Smooth muscle cell (in vitro differentiated cells): Measurements from ENCODE around the gene DNAI7. TPM values are rescaled to one million over a fixed set of nuclear protein-coding genes. Genes with fewer than 3 reads are reported as not detected.

Experiments
- DNase-seq: peaks from one replicate; lab custom pipeline; 2025; ENCODE audit not compliant: unreplicated experiment; lab: John Stamatoyannopoulos, UW
- H2AFZ ChIP-seq: fragments of 200-600 bp; sonication (generic); 2 replicates; pipeline ENCODE4 v1.6.0; 2016; ENCODE audit warnings: antibody characterized with exemption, low read depth, mild to moderate bottlenecking
- H3F3A ChIP-seq: fragments of 200-600 bp; sonication (generic); 2 replicates; pipeline ENCODE4 v1.6.0; 2017; ENCODE audit warnings: antibody characterized with exemption, low read depth
- H3K27ac ChIP-seq: fragments of 200-600 bp; sonication (generic); 2 replicates; pipeline ENCODE4 v1.5.1; 2016; ENCODE audit warnings: low read depth, mild to moderate bottlenecking
- H3K27me3 ChIP-seq: fragments of 200-600 bp; sonication (generic); 2 replicates; pipeline ENCODE4 v1.6.1; 2016; ENCODE audit warnings: low read depth, mild to moderate bottlenecking
- H3K36me3 ChIP-seq: fragments of 200-600 bp; sonication (generic); 2 replicates; pipeline ENCODE4 v1.5.1; 2016; ENCODE audit warnings: low read depth
- H3K4me1 ChIP-seq: fragments of 200-600 bp; sonication (generic); 2 replicates; pipeline ENCODE4 v1.5.1; 2016; ENCODE audit warnings: low read depth
- H3K4me2 ChIP-seq: fragments of 200-600 bp; sonication (generic); 2 replicates; pipeline ENCODE4 v1.6.0; 2016; ENCODE audit warnings: mild to moderate bottlenecking
- H3K4me3 ChIP-seq: fragments of 200-600 bp; sonication (generic); 2 replicates; pipeline ENCODE4 v1.5.1; 2016; ENCODE audit warnings: mild to moderate bottlenecking
- H3K79me2 ChIP-seq: fragments of 200-600 bp; sonication (generic); 2 replicates; pipeline ENCODE4 v1.6.0; 2016; ENCODE audit warnings: low read depth, mild to moderate bottlenecking
- H3K9ac ChIP-seq: fragments of 200-600 bp; sonication (generic); 2 replicates; pipeline ENCODE4 v1.6.0; 2016; ENCODE audit warnings: low read depth
- H3K9me3 ChIP-seq: fragments of 200-600 bp; sonication (generic); replicated peaks from 2 replicates; pipeline ENCODE4 v1.5.1; 2016; ENCODE audit warnings: low read depth
- H4K20me1 ChIP-seq: fragments of 200-600 bp; sonication (generic); 2 replicates; pipeline ENCODE4 v1.6.0; 2016; ENCODE audit warnings: low read depth
- CTCF ChIP-seq: fragments of 200-600 bp; sonication (generic); IDR thresholded peaks from 2 replicates; pipeline ENCODE4 v1.5.1; 2017; ENCODE audit warnings: borderline replicate concordance, mild to moderate bottlenecking, antibody characterized with exemption; ENCODE audit not compliant: insufficient read depth, poor library complexity, severe bottlenecking
- WGBS: methylation state at CpG from one replicate; pipeline ENCODE4 v1.1.7; 2016; ENCODE audit warnings: low lambda C conversion rate; 5-methylcytosine and 5-hydroxymethylcytosine counted together
- polyA plus RNA-seq: library from polyadenylated mRNA; unstranded; fragments of >200 nt; fragmentation: Nextera tagmentation; extraction: Ambion mirVana; gene quantifications from 2 replicates; pipeline ENCODE4 v1.2.1, GENCODE V29; 2016
- total RNA-seq: library from RNA; depleted of rRNA; stranded (reverse); fragments of >200 nt; gene quantifications from 2 replicates; pipeline ENCODE4 v1.2.3, GENCODE V29; 2014

Gene DNAI7
- total and polyA plus RNA-seq, 2 experiments from 2014 or later, result not detected

- Histone ChIP-seq H2AFZ (no peak overlapping the region), H3K9me3 (no peaks in the 10 kb centered on the region), H3K36me3 (no peaks in the 10 kb centered on the region), H3F3A (no peaks in the 10 kb centered on the region), H3K4me2 (no peak overlapping the region), H3K27me3 (no peaks in the 10 kb centered on the region), H3K4me1 (no peaks in the 10 kb centered on the region), H3K79me2 (no peaks in the 10 kb centered on the region), H3K4me3 (no peak overlapping the region), H4K20me1 (no peaks in the 10 kb centered on the region), H3K27ac (no peak overlapping the region), H3K9ac (no peak overlapping the region)
- no peak for TF ChIP-seq CTCF
- DNase-seq, result no peak
- 82% methylated on average over 2 of the region's 2 CpGs for WGBS
Observed at GRCh38 chr12:25100194-25101091, 94.5 kb downstream of the DNAI7 start.

- Histone ChIP-seq H3K79me2 (no peaks in the 10 kb centered on the region), H4K20me1 (no peaks in the 10 kb centered on the region), H3K27ac (no peak overlapping the region), H3K4me3 (no peak overlapping the region), H3F3A (no peaks in the 10 kb centered on the region), H2AFZ (no peak overlapping the region), H3K9me3 (no peaks in the 10 kb centered on the region), H3K36me3 (no peaks in the 10 kb centered on the region), H3K4me2 (no peak overlapping the region), H3K27me3 (no peaks in the 10 kb centered on the region), H3K9ac (no peak overlapping the region), H3K4me1 (no peaks in the 10 kb centered on the region)
- TF ChIP-seq CTCF, result no peak
- WGBS, result 88% methylated on average over 2 of the region's 2 CpGs
- DNase-seq, result no peak
Observed at GRCh38 chr12:25099010-25099409, 96.0 kb downstream of the DNAI7 start.

GRCh38 chr12:25089738-25090137 is 105.2 kb downstream of the DNAI7 start:
- Histone ChIP-seq H3K4me1 (no peaks in the 10 kb centered on the region), H4K20me1 (no peaks in the 10 kb centered on the region), H3K9me3 (no peaks in the 10 kb centered on the region), H3K4me2 (no peak overlapping the region), H3F3A (no peaks in the 10 kb centered on the region), H3K9ac (no peak overlapping the region), H3K27ac (no peak overlapping the region), H3K79me2 (no peaks in the 10 kb centered on the region), H3K36me3 (no peaks in the 10 kb centered on the region), H2AFZ (no peak overlapping the region), H3K4me3 (no peak overlapping the region), H3K27me3 (no peaks in the 10 kb centered on the region)
- 84% methylated on average over 2 of the region's 2 CpGs for WGBS
- no peak for DNase-seq
- TF ChIP-seq CTCF, result no peak

GRCh38 chr12:25087596-25087995 is 107.4 kb downstream of the DNAI7 start:
- 92% methylated on average over 10 of the region's 10 CpGs for WGBS
- no peaks in the 10 kb centered on the region for H3F3A ChIP-seq
- H3K27me3 ChIP-seq, result no peaks in the 10 kb centered on the region
- no peak overlapping the region for H2AFZ ChIP-seq
- no peak overlapping the region for H3K4me2 ChIP-seq
- H3K4me1 ChIP-seq, result no peaks in the 10 kb centered on the region
- no peaks in the 10 kb centered on the region for H3K9me3 ChIP-seq
- H3K27ac ChIP-seq, result no peak overlapping the region
- H3K36me3 ChIP-seq, result no peaks in the 10 kb centered on the region
- no peak overlapping the region for H3K4me3 ChIP-seq
- no peaks in the 10 kb centered on the region for H3K79me2 ChIP-seq
- H3K9ac ChIP-seq, result no peak overlapping the region
- no peaks in the 10 kb centered on the region for H4K20me1 ChIP-seq
- TF ChIP-seq CTCF, result no peak
- no peak for DNase-seq
